HepG2 (cell line): ENCODE measurements around the gene SMTNL1. TPM values are rescaled to one million over a fixed set of nuclear protein-coding genes. Genes with fewer than 3 reads are reported as not detected.

Source experiments
- AHDC1 ChIP-seq: sonication (generic); formaldehyde crosslinking; IDR thresholded peaks from 2 replicates; pipeline ENCODE4 v1.5.1; 2020; ENCODE audit warnings: mild to moderate bottlenecking, missing genetic modification reagents, borderline replicate concordance
- ATF7 ChIP-seq, 2 experiments: fragments of 450-650 bp in 1 of 2; sonication (generic) in 1 of 2; formaldehyde crosslinking in 1 of 2; IDR thresholded peaks; 2 replicates each; pipeline versions ENCODE4 v1.4.0 to v1.6.1; 2016 to 2020; ENCODE audit warnings: antibody characterized with exemption in 1 of 2, mild to moderate bottlenecking in 1 of 2, missing genetic modification reagents in 1 of 2
- CEBPZ ChIP-seq: IDR thresholded peaks from 2 replicates; pipeline ENCODE4 v1.6.1; 2012; ENCODE audit warnings: low read length, improper control_type of control experiment
- IKZF5 ChIP-seq: IDR thresholded peaks from 2 replicates; pipeline ENCODE4 v1.6.1; 2018; ENCODE audit warnings: missing genetic modification reagents, mild to moderate bottlenecking, missing compliant biosample characterization
- NFATC3 ChIP-seq: sonication (generic); formaldehyde crosslinking; IDR thresholded peaks from 2 replicates; pipeline ENCODE4 v1.5.1; 2020; ENCODE audit warnings: mild to moderate bottlenecking, missing genetic modification reagents
- NFKB2 ChIP-seq: sonication (generic); formaldehyde crosslinking; IDR thresholded peaks from 2 replicates; pipeline ENCODE4 v1.4.0; 2020; ENCODE audit warnings: missing genetic modification reagents, borderline replicate concordance
- PHF21A ChIP-seq: sonication (generic); formaldehyde crosslinking; IDR thresholded peaks from 2 replicates; pipeline ENCODE4 v1.5.0; 2020; ENCODE audit warnings: mild to moderate bottlenecking, missing genetic modification reagents
- POLR2AphosphoS5 ChIP-seq: IDR thresholded peaks from 2 replicates; pipeline ENCODE4 v1.6.1; 2012; ENCODE audit warnings: low read depth, low read length
- ZNF556 ChIP-seq: sonication (generic); formaldehyde crosslinking; IDR thresholded peaks from 2 replicates; pipeline ENCODE4 v1.4.0; 2020; ENCODE audit warnings: mild to moderate bottlenecking, missing genetic modification reagents, borderline replicate concordance
- ZNF792 ChIP-seq: IDR thresholded peaks from 2 replicates; pipeline ENCODE4 v1.6.1; 2016
- ZSCAN22 ChIP-seq: sonication (generic); formaldehyde crosslinking; IDR thresholded peaks from 2 replicates; pipeline ENCODE4 v1.4.0; 2020; ENCODE audit warnings: mild to moderate bottlenecking, missing genetic modification reagents
- polyA plus RNA-seq, 8 experiments: library from polyadenylated mRNA; depleted of rRNA in 3 of 8; stranded (reverse) in 7 of 8; unstranded in 1 of 8; fragments of >200 nt; fragmentation: Illumina TruSeq in 4 of 8; extraction: Trizol in 4 of 8; gene quantifications; 2 replicates each; pipeline versions ENCODE4 v1.2.1 to v1.2.3, GENCODE V29; 2011 to 2016; ENCODE audit warnings: low read depth in 4 of 8, missing spikeins in 1 of 8, mixed read lengths in 1 of 8; ENCODE audit not compliant: insufficient read depth in 1 of 8
- total RNA-seq, 5 experiments: library from RNA; depleted of rRNA; stranded (reverse); fragments of >200 nt; fragmentation: Illumina TruSeq; extraction: Trizol; gene quantifications; 2 replicates each; pipeline ENCODE4 v1.2.3, GENCODE V29; 2016; ENCODE audit warnings: low read depth in 1 of 5
- TF ChIP-seq, protein P1 (sequence below), 2 experiments: IDR thresholded peaks; 2 replicates each; pipeline ENCODE4 v1.6.1; 2011 to 2012; ENCODE audit warnings: low read length in 2 of 2, borderline replicate concordance in 1 of 2, low read depth in 1 of 2, mild to moderate bottlenecking in 1 of 2, moderate library complexity in 1 of 2

The SMTNL1 gene
- total and polyA plus RNA-seq, 2 of the 13 experiments (the other 11 are each of a cell fraction or from before 2014, with no cell fraction given): 0.04 TPM; not detected in 1

GRCh38 chr11:57497303-57498247 lies 39.8 kb upstream of the SMTNL1 start (continued):
- TF ChIP-seq, protein P1, sequence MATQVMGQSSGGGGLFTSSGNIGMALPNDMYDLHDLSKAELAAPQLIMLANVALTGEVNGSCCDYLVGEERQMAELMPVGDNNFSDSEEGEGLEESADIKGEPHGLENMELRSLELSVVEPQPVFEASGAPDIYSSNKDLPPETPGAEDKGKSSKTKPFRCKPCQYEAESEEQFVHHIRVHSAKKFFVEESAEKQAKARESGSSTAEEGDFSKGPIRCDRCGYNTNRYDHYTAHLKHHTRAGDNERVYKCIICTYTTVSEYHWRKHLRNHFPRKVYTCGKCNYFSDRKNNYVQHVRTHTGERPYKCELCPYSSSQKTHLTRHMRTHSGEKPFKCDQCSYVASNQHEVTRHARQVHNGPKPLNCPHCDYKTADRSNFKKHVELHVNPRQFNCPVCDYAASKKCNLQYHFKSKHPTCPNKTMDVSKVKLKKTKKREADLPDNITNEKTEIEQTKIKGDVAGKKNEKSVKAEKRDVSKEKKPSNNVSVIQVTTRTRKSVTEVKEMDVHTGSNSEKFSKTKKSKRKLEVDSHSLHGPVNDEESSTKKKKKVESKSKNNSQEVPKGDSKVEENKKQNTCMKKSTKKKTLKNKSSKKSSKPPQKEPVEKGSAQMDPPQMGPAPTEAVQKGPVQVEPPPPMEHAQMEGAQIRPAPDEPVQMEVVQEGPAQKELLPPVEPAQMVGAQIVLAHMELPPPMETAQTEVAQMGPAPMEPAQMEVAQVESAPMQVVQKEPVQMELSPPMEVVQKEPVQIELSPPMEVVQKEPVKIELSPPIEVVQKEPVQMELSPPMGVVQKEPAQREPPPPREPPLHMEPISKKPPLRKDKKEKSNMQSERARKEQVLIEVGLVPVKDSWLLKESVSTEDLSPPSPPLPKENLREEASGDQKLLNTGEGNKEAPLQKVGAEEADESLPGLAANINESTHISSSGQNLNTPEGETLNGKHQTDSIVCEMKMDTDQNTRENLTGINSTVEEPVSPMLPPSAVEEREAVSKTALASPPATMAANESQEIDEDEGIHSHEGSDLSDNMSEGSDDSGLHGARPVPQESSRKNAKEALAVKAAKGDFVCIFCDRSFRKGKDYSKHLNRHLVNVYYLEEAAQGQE (IDR thresholded peaks at IDR 0.05; ENCODE audit: borderline replicate concordance in 1 of 2, low read depth in 1 of 2, low read length in 2 of 2): peak in 1 of 2 experiments; percentile 48; a peak in 1 of 4 replicates
- TF ChIP-seq NFKB2: peak; percentile 65; the same call in 1 of the 2 replicates
- TF ChIP-seq CEBPZ: no peak
- TF ChIP-seq ZNF792: 0 out of 2 replicates have a peak, but pooled peaks have one; percentile 37
- 0 out of 2 replicates have a peak, but pooled peaks have one; percentile 18 for TF ChIP-seq ZNF556 (CRISPR knock-in tag)
- no peak for TF ChIP-seq ATF7 (IDR thresholded peaks at IDR 0.05)
- TF ChIP-seq ATF7 (CRISPR knock-in tag; IDR thresholded peaks at IDR 0.05): no peak
- peak; percentile 97 for TF ChIP-seq PHF21A (CRISPR knock-in tag)
- TF ChIP-seq NFATC3: 0 out of 2 replicates have a peak, but pooled peaks have one; percentile 18
- TF ChIP-seq IKZF5 (CRISPR knock-in tag): peak; percentile 50; the same call in 1 of the 2 replicates
- TF ChIP-seq AHDC1 (CRISPR knock-in tag): peak; percentile 93; the same call in 1 of the 2 replicates
- TF ChIP-seq POLR2AphosphoS5: 0 out of 2 replicates have a peak, but pooled peaks have one; percentile 12
- TF ChIP-seq ZSCAN22 (CRISPR knock-in tag): no peak
